SU-DHL-6 (cell line): ENCODE results near the gene FBRSL1.

ENCODE experiments used
- CTCF ChIP-seq: fragments of 200-600 bp; sonication (generic); IDR thresholded peaks from one replicate; pipeline ENCODE4 v1.5.1; 2017; ENCODE audit warnings: antibody characterized with exemption, mild to moderate bottlenecking, low read length, moderate library complexity; ENCODE audit not compliant: insufficient read depth, poor library complexity, severe bottlenecking
- EZH2phosphoT487 ChIP-seq: fragments of 200-600 bp; sonication (generic), shearing (Covaris generic); conservative IDR thresholded peaks from 2 replicates; pipeline ENCODE4 v1.6.1; 2018; ENCODE audit warnings: mild to moderate bottlenecking, antibody characterized with exemption, low read length, moderate library complexity, mixed read lengths

- TF ChIP-seq CTCF (no peak), EZH2phosphoT487 (no peak)
Measured at GRCh38 chr12:132479291-132479690, 10.7 kb upstream of the FBRSL1 start.
